Esophagus squamous epithelium (tissue), 4 donors: ENCODE data around the gene IQCE.

Experiments used
- POLR2A ChIP-seq, 4 donors: fragments of 450-650 bp; IDR thresholded peaks; one replicate each; pipeline ENCODE4 v1.6.1; 2017; ENCODE audit warnings: antibody characterized with exemption in 4 of 4, mild to moderate bottlenecking in 4 of 4, moderate library complexity in 3 of 4
- TF ChIP-seq, protein P1 (sequence below), 6 experiments: fragments of 450-650 bp in 4 of 6; fragments of 200-600 bp in 2 of 6; sonication (generic) in 2 of 6; IDR thresholded peaks; one replicate each; pipeline ENCODE4 v1.5.1; 2016 to 2019; ENCODE audit warnings: antibody characterized with exemption in 6 of 6, mild to moderate bottlenecking in 4 of 6, moderate library complexity in 4 of 6

DNA sequence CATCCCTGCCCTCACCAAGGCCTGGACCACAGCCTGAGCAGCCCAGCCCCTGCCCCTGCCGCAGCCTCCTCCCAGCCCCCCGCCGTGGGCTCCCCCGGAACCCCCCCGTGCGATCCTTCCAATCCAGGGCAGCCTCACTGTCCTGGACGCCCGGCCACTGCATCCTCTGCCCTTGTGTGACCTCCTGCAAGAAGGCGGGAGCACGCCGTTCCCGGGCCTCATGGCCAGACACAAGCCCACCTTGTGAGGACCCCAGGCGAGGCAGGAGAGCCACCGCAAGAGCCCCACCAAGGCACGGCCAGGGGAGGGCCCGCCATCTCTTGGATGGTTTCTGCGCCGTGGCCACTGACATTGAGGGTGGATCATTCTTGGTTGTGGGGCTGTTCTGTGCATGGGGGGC lies 47.0 kb upstream of the IQCE start:
- TF ChIP-seq, protein P1, sequence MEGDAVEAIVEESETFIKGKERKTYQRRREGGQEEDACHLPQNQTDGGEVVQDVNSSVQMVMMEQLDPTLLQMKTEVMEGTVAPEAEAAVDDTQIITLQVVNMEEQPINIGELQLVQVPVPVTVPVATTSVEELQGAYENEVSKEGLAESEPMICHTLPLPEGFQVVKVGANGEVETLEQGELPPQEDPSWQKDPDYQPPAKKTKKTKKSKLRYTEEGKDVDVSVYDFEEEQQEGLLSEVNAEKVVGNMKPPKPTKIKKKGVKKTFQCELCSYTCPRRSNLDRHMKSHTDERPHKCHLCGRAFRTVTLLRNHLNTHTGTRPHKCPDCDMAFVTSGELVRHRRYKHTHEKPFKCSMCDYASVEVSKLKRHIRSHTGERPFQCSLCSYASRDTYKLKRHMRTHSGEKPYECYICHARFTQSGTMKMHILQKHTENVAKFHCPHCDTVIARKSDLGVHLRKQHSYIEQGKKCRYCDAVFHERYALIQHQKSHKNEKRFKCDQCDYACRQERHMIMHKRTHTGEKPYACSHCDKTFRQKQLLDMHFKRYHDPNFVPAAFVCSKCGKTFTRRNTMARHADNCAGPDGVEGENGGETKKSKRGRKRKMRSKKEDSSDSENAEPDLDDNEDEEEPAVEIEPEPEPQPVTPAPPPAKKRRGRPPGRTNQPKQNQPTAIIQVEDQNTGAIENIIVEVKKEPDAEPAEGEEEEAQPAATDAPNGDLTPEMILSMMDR (IDR thresholded peaks at IDR 0.05): no peak
- no peak for TF ChIP-seq POLR2A (IDR thresholded peaks at IDR 0.05)
